DOHH2 (cell line): Measurements from ENCODE around the gene ISCA1.

Source experiments
- H3F3A ChIP-seq: fragments of 200-600 bp; sonication (generic), shearing (Covaris generic); 2 replicates; pipeline ENCODE4 v1.6.0; 2016; ENCODE audit warnings: antibody characterized with exemption, mild to moderate bottlenecking; ENCODE audit not compliant: control insufficient read depth, insufficient read depth
- H3K27ac ChIP-seq: fragments of 200-600 bp; sonication (generic); 2 replicates; pipeline ENCODE4 v1.5.1; 2014; ENCODE audit warnings: low read depth, mild to moderate bottlenecking, low read length, moderate library complexity
- H3K27me3 ChIP-seq: fragments of 200-600 bp; sonication (generic); 2 replicates; pipeline ENCODE4 v1.6.1; 2014; ENCODE audit warnings: mild to moderate bottlenecking, low read length, mixed read lengths; ENCODE audit not compliant: control insufficient read depth
- H3K36me3 ChIP-seq: fragments of 200-600 bp; sonication (generic); 2 replicates; pipeline ENCODE4 v1.6.1; 2014; ENCODE audit warnings: mild to moderate bottlenecking, low read length, moderate library complexity, mixed read lengths; ENCODE audit not compliant: control insufficient read depth
- H3K4me1 ChIP-seq: fragments of 200-600 bp; sonication (generic); 2 replicates; pipeline ENCODE4 v1.6.1; 2014; ENCODE audit warnings: mild to moderate bottlenecking, low read length, mixed read lengths; ENCODE audit not compliant: control insufficient read depth
- H3K4me2 ChIP-seq: fragments of 200-600 bp; sonication (generic); 2 replicates; pipeline ENCODE4 v1.6.0; 2014; ENCODE audit warnings: mild to moderate bottlenecking, low read length, moderate library complexity
- H3K4me3 ChIP-seq: fragments of 200-600 bp; sonication (generic); 2 replicates; pipeline ENCODE4 v1.5.1; 2014; ENCODE audit warnings: mild to moderate bottlenecking, low read length, mixed read lengths
- H3K79me2 ChIP-seq: fragments of 200-600 bp; sonication (generic); 2 replicates; pipeline ENCODE4 v1.6.1; 2014; ENCODE audit warnings: mild to moderate bottlenecking, low read length, mixed read lengths; ENCODE audit not compliant: control insufficient read depth
- H3K9me2 ChIP-seq: fragments of 200-600 bp; sonication (generic); replicated peaks from 2 replicates; pipeline ENCODE4 v1.6.1; 2014; ENCODE audit warnings: mild to moderate bottlenecking, low read length, mixed read lengths; ENCODE audit not compliant: control insufficient read depth
- H3K9me3 ChIP-seq: fragments of 200-600 bp; sonication (generic); 2 replicates; pipeline ENCODE4 v1.6.1; 2014; ENCODE audit warnings: antibody characterized with exemption, low read length, mixed read lengths; ENCODE audit not compliant: control insufficient read depth, insufficient read depth
- H4K20me1 ChIP-seq: fragments of 200-600 bp; sonication (generic); 2 replicates; pipeline ENCODE4 v1.6.0; 2014; ENCODE audit warnings: low read depth, mild to moderate bottlenecking, antibody characterized with exemption, low read length, moderate library complexity; ENCODE audit not compliant: control insufficient read depth, insufficient read depth
- CTCF ChIP-seq: fragments of 200-600 bp; sonication (generic); IDR thresholded peaks from one replicate; pipeline ENCODE4 v1.5.1; 2014; ENCODE audit warnings: antibody characterized with exemption, mild to moderate bottlenecking, low read depth, low read length; ENCODE audit not compliant: poor library complexity, severe bottlenecking
- EZH2phosphoT487 ChIP-seq: fragments of 200-600 bp; sonication (generic); IDR thresholded peaks from 2 replicates; pipeline ENCODE4 v1.6.1; 2017; ENCODE audit warnings: borderline replicate concordance, mild to moderate bottlenecking, antibody characterized with exemption, low read length, moderate library complexity, mixed read lengths

Gene ISCA1

DNA sequence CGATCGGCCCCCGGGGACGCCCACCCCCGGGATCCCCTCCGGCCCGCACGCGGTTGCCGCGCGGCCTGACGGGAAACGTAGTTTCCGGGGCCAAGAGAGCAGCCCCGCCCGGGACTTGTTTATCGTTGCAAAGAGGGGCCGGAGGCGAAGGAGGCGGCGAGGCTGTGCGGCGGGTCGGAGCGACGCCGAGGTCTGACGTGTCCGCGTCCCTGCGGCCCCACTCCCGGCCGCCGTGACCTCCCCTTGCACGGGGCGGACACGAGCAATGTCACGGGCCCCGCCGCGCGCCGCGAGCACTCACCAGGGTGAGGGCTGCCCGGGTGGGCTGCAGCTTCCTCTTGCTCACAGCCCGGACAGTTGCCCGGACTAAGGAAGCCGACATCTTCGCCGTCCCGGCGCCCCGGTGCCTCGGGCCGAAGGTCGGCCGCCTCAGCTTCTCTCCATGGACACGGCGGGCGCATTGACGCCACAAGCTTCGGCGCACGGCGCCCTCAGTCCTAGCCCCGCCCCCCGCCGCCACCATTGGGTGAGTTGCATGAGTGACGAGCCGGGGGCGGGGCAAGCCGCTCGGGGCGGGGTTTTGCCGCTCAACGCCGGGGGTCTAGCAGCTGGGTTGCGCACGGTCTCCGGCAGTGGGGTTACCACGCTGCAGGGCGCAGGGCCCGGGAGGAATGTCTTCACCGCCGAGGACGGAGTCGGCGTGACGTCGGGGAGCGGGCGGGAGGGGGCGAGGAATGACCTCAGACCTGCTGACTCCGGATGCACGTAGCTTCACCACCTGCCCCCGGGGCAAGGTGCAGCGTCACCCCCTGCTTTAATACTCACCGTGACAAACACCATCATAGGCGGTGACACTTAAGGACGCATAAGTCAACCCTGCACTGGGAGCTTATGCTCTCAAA, at the start of gene ISCA1:
Gene ISCA1, minus strand, starts transcription at position 462 of the 902 bp plus-strand sequence. Its CDS starts 80 bp downstream, at position 382.
- H3K9me2 ChIP-seq = no peaks in the 10 kb centered on the region
- peak within 1 kb of the TSS; percentile 74 for H3K27ac ChIP-seq
- H3K4me2 ChIP-seq = peak within 1 kb of the TSS; percentile 99
- H3K9me3 ChIP-seq = no peaks in the 10 kb centered on the region
- no peaks in the 10 kb centered on the region for H3K27me3 ChIP-seq
- no peak for TF ChIP-seq EZH2phosphoT487
- no peak for TF ChIP-seq CTCF
- H3K36me3 ChIP-seq = peaks cover 32% of the 10 kb centered on the region
- peaks cover 41% of the 10 kb centered on the region for H3K4me1 ChIP-seq
- H3K79me2 ChIP-seq = peaks cover 46% of the 10 kb centered on the region
- H3K4me3 ChIP-seq = peak within 1 kb of the TSS; percentile 99
- H4K20me1 ChIP-seq = peaks cover 11% of the 10 kb centered on the region; the same call in 1 of the 2 replicates
- peaks cover 10% of the 10 kb centered on the region for H3F3A ChIP-seq

DNA sequence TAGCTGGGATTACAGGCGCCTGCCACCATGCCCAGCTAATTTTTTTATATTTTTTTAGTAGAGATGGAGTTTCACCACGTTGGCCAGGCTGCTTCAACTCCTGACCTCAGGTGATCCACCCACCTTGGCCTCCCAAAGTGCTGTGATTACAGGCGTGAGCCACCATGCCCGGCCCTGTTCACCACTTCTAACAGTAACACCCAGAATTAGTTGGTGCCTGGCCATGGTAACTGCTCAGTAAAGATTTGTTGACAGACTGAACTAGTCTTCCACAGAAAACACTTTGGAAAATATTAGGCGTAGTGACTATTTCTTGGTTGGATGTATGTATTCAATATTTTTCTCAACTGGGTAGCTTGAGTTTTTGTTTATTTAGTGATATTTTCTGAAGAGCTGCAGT, 47.8 kb upstream of the ISCA1 start:
- no peaks in the 10 kb centered on the region for H3K79me2 ChIP-seq
- H3F3A ChIP-seq = no peaks in the 10 kb centered on the region
- H3K27me3 ChIP-seq = no peaks in the 10 kb centered on the region
- H3K9me2 ChIP-seq = no peaks in the 10 kb centered on the region
- peaks cover 77% of the 10 kb centered on the region for H3K36me3 ChIP-seq
- no peak overlapping the region for H3K27ac ChIP-seq
- no peaks in the 10 kb centered on the region for H3K9me3 ChIP-seq
- TF ChIP-seq EZH2phosphoT487 (no peak), CTCF (no peak)
- H3K4me3 ChIP-seq = no peak overlapping the region
- no peak overlapping the region for H3K4me2 ChIP-seq
- no peaks in the 10 kb centered on the region for H4K20me1 ChIP-seq
- peaks cover 5% of the 10 kb centered on the region for H3K4me1 ChIP-seq

DNA sequence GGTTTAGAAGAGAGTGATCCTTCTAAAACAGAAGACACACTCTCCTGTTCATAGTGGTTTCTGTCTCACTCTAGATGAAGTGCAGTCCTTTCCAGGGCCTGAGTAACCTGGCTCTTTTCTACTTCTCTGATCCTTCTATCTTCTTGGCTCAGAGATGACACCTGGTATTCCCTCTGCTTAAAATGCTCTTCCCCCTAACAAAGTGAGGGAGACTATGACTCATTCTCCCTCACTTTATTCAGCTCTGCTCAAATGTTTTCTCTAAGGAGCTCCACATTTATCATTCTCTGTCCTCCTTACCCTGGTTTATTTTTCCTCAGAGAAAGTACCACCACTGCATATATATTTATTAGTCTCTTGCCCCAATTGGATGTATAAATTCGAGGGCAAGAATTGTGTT, 47.3 kb upstream of the ISCA1 start:
- no peaks in the 10 kb centered on the region for H3K27me3 ChIP-seq
- H3K79me2 ChIP-seq = no peaks in the 10 kb centered on the region
- no peak overlapping the region for H3K4me2 ChIP-seq
- H3F3A ChIP-seq = no peaks in the 10 kb centered on the region
- H3K4me3 ChIP-seq = no peak overlapping the region
- peaks cover 10% of the 10 kb centered on the region for H3K4me1 ChIP-seq
- H3K9me2 ChIP-seq = no peaks in the 10 kb centered on the region
- H4K20me1 ChIP-seq = no peaks in the 10 kb centered on the region
- no peak overlapping the region for H3K27ac ChIP-seq
- H3K36me3 ChIP-seq = peaks cover 77% of the 10 kb centered on the region
- TF ChIP-seq CTCF = no peak
- TF ChIP-seq EZH2phosphoT487 = no peak
- H3K9me3 ChIP-seq = no peaks in the 10 kb centered on the region
